Activated CD8-positive, alpha-beta memory T cell treated with anti-CD3 and anti-CD28 coated beads, Interleukin-2, amount 50 U/mL, for 48 hours (primary cell): ENCODE measurements around the gene ARSA.
"Not testable (repeated sequence)": the region's sequence is repeated elsewhere in the genome, so short reads cannot be mapped to it uniquely, and the experiment has no call there.

ENCODE experiments used
- DNase-seq: peaks from one replicate; pipeline ENCODE4 v3.0.0-alpha.2; 2020

ARSA gene

GRCh38 chr22:50620593-50621355, 7.2 kb downstream of the ARSA start:
- DNase-seq = peak; percentile 87

- not testable (repeated sequence) for DNase-seq
Measured at GRCh38 chr22:50614296-50614695, 13.7 kb downstream of the ARSA start.

- DNase-seq = no peak
Measured at GRCh38 chr22:50613291-50613981, 14.5 kb downstream of the ARSA start.

GRCh38 chr22:50612528-50613221, 15.3 kb downstream of the ARSA start:
- DNase-seq = peak; percentile 73

- no peak for DNase-seq
Measured at GRCh38 chr22:50612168-50612527, 15.8 kb downstream of the ARSA start.

GRCh38 chr22:50611341-50612060, 16.5 kb downstream of the ARSA start:
- DNase-seq = no peak

- DNase-seq = no peak
Measured at GRCh38 chr22:50610581-50610980, 17.4 kb downstream of the ARSA start.

GRCh38 chr22:50610041-50610451, 17.9 kb downstream of the ARSA start:
- no peak for DNase-seq

GRCh38 chr22:50609599-50609998, 18.4 kb downstream of the ARSA start:
- no peak for DNase-seq

GRCh38 chr22:50608996-50609395, 19.0 kb downstream of the ARSA start:
- no peak for DNase-seq

GRCh38 chr22:50608058-50608840, 19.7 kb downstream of the ARSA start:
- DNase-seq = not testable (repeated sequence)

- no peak for DNase-seq
Measured at GRCh38 chr22:50607659-50608020, 20.3 kb downstream of the ARSA start.

GRCh38 chr22:50606946-50607658, 20.9 kb downstream of the ARSA start:
- DNase-seq = no peak

- peak; percentile 53 for DNase-seq
Measured at GRCh38 chr22:50606165-50606945, 21.6 kb downstream of the ARSA start.

- no peak for DNase-seq
Measured at GRCh38 chr22:50605613-50606074, 22.3 kb downstream of the ARSA start.

GRCh38 chr22:50605002-50605612, 22.8 kb downstream of the ARSA start:
- no peak for DNase-seq

GRCh38 chr22:50604256-50605001, 23.5 kb downstream of the ARSA start:
- DNase-seq = no peak

GRCh38 chr22:50603511-50604255, 24.3 kb downstream of the ARSA start:
- DNase-seq = peak; percentile 53

GRCh38 chr22:50602338-50602700, 25.6 kb downstream of the ARSA start:
- no peak for DNase-seq
